Mammary epithelial cell (primary cell): Measurements from ENCODE around the gene AGAP1.

Source experiments
- EZH2 ChIP-seq: IDR thresholded peaks from 2 replicates; pipeline ENCODE4 v1.6.1; 2012; ENCODE audit warnings: low read length, inconsistent platforms, borderline replicate concordance
- TF ChIP-seq, protein P1 (sequence below), 2 donors: IDR thresholded peaks in 1 of 2; conservative IDR thresholded peaks in 1 of 2; 2 replicates each; pipeline ENCODE4 v1.5.1; 2011 to 2012; ENCODE audit warnings: inconsistent platforms in 2 of 2, low read length in 2 of 2, mild to moderate bottlenecking in 2 of 2, control low read depth in 1 of 2, low read depth in 1 of 2; ENCODE audit not compliant: insufficient read depth in 1 of 2; ENCODE audit errors: extremely low read depth in 1 of 2

DNA sequence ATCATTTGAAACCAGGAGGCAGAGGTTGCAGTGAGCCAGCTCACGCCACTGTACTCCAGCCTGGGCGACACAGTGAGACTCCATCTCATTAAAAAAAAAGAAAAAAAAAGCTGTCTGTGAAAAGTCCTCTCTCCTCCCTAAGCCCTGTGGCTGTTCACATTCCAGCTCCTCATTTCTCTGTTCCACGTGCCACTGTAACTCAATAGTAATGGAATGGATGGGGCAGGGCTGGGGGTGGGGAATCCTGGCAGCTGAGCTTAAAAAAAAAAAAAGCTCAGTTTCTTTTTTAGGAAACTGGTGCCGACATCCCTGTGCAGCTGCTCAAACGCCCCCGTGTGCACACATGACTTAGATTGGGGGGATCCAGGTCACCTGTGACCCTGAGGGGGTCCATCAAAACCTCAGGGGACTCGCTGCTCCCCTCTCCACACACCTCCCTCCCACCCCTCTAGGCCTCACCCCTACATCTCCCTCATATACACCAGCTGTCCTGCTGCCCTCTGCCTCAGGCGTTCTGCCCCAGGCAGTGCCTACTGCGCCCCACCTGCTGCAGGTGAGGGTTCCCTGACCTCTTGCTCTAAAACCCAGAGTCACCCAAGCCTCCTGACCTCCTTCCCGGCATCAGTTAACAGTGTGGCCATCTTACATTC is 255.4 kb downstream of the AGAP1 start:
- TF ChIP-seq, protein P1, sequence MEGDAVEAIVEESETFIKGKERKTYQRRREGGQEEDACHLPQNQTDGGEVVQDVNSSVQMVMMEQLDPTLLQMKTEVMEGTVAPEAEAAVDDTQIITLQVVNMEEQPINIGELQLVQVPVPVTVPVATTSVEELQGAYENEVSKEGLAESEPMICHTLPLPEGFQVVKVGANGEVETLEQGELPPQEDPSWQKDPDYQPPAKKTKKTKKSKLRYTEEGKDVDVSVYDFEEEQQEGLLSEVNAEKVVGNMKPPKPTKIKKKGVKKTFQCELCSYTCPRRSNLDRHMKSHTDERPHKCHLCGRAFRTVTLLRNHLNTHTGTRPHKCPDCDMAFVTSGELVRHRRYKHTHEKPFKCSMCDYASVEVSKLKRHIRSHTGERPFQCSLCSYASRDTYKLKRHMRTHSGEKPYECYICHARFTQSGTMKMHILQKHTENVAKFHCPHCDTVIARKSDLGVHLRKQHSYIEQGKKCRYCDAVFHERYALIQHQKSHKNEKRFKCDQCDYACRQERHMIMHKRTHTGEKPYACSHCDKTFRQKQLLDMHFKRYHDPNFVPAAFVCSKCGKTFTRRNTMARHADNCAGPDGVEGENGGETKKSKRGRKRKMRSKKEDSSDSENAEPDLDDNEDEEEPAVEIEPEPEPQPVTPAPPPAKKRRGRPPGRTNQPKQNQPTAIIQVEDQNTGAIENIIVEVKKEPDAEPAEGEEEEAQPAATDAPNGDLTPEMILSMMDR (conservative IDR thresholded peaks at IDR 0.05 in 1 of 2, IDR thresholded peaks at IDR 0.05 in 1 of 2; ENCODE audit: extremely low read depth in 1 of 2, insufficient read depth in 1 of 2, low read depth in 1 of 2, low read length in 2 of 2): no peak
- TF ChIP-seq EZH2: no peak
